CD14-positive monocyte (primary cell): ENCODE data around the gene PLEKHG4. TPM values are rescaled to one million over a fixed set of nuclear protein-coding genes. Genes with fewer than 3 reads are reported as not detected.
A peak's percentile ranks its signal among the peaks of the same experiment; 100 is the strongest.

Experiments
- DNase-seq, 3 donors: peaks; one replicate each; pipeline ENCODE4 v3.0.0-alpha.2; 2011 to 2022
- H2AFZ ChIP-seq: 2 replicates; pipeline ENCODE4 v1.6.0; 2012; ENCODE audit warnings: mild to moderate bottlenecking, low read depth, low read length, inconsistent platforms; ENCODE audit not compliant: insufficient read depth, poor library complexity, severe bottlenecking
- H3K27ac ChIP-seq, 2 donors: 1 replicate in 1 of 2; 2 replicates in 1 of 2; pipeline ENCODE4 v1.5.1; 2012 to 2013; ENCODE audit warnings: low read length in 2 of 2, control low read depth in 1 of 2, inconsistent platforms in 1 of 2, low read depth in 1 of 2, mild to moderate bottlenecking in 1 of 2
- H3K27me3 ChIP-seq, 2 donors: one replicate each; pipeline versions ENCODE4 v1.6.0 to v1.6.1; 2011 to 2013; ENCODE audit warnings: low read length in 2 of 2; ENCODE audit not compliant: control insufficient read depth in 2 of 2, insufficient read depth in 2 of 2
- H3K36me3 ChIP-seq, 2 donors: replicated peaks in 1 of 2; 1 replicate in 1 of 2; 2 replicates in 1 of 2; pipeline versions ENCODE4 v1.5.1 to v1.6.1; 2012 to 2013; ENCODE audit warnings: low read length in 2 of 2, control low read depth in 1 of 2, inconsistent platforms in 1 of 2, mild to moderate bottlenecking in 1 of 2; ENCODE audit not compliant: insufficient read depth in 2 of 2, control insufficient read depth in 1 of 2
- H3K4me1 ChIP-seq, 2 donors: 1 replicate in 1 of 2; 2 replicates in 1 of 2; pipeline versions ENCODE4 v1.5.1 to v1.6.1; 2012 to 2013; ENCODE audit warnings: low read length in 2 of 2, control low read depth in 1 of 2, inconsistent platforms in 1 of 2, mild to moderate bottlenecking in 1 of 2, moderate library complexity in 1 of 2; ENCODE audit not compliant: insufficient read depth in 2 of 2, control insufficient read depth in 1 of 2
- H3K4me2 ChIP-seq: replicated peaks from 2 replicates; pipeline ENCODE3; 2012; ENCODE audit warnings: low read length, moderate library complexity, mild to moderate bottlenecking; ENCODE audit not compliant: poor library complexity, severe bottlenecking; ENCODE audit errors: extremely low read depth
- H3K4me3 ChIP-seq, 3 experiments: fragments of 200-600 bp in 1 of 3; sonication (generic) in 1 of 3; replicated peaks in 1 of 3; 1 replicate in 2 of 3; 2 replicates in 1 of 3; pipeline ENCODE4 v1.5.1; 2011 to 2013; ENCODE audit warnings: low read length in 3 of 3, mild to moderate bottlenecking in 3 of 3, control low read depth in 2 of 3, low read depth in 2 of 3, inconsistent platforms in 1 of 3, moderate library complexity in 1 of 3
- H3K79me2 ChIP-seq: 2 replicates; pipeline ENCODE4 v1.6.0; 2012; ENCODE audit warnings: mild to moderate bottlenecking, control low read depth, inconsistent platforms, low read length, moderate library complexity; ENCODE audit not compliant: insufficient read depth
- H3K9ac ChIP-seq: 2 replicates; pipeline ENCODE4 v1.6.0; 2017; ENCODE audit warnings: low read length, mild to moderate bottlenecking; ENCODE audit not compliant: insufficient read depth, poor library complexity, severe bottlenecking
- H3K9me3 ChIP-seq, 2 donors: replicated peaks in 1 of 2; 1 replicate in 1 of 2; 2 replicates in 1 of 2; pipeline versions ENCODE4 v1.5.1 to v1.6.1; 2012 to 2013; ENCODE audit warnings: low read length in 2 of 2, control low read depth in 1 of 2; ENCODE audit not compliant: control insufficient read depth in 1 of 2, insufficient read depth in 1 of 2
- H4K20me1 ChIP-seq: 2 replicates; pipeline ENCODE4 v1.6.0; 2012; ENCODE audit warnings: mild to moderate bottlenecking, low read length, control low read depth, moderate library complexity; ENCODE audit not compliant: insufficient read depth
- H3K27ac Mint-ChIP-seq, 7 donors: one replicate each; pipeline ENCODE4 v1.8.0; 2020; ENCODE audit warnings: mild to moderate bottlenecking in 7 of 7, mixed read lengths in 7 of 7, moderate library complexity in 6 of 7, inconsistent platforms in 2 of 7
- H3K27me3 Mint-ChIP-seq, 3 donors: one replicate each; pipeline ENCODE4 v1.8.0; 2021 to 2022; ENCODE audit warnings: low read depth in 3 of 3, mild to moderate bottlenecking in 3 of 3, mixed read lengths in 3 of 3, moderate library complexity in 3 of 3, inconsistent platforms in 1 of 3
- H3K36me3 Mint-ChIP-seq, 2 donors: one replicate each; pipeline ENCODE4 v1.8.0; 2020; ENCODE audit warnings: mixed read lengths in 2 of 2, inconsistent platforms in 1 of 2, mild to moderate bottlenecking in 1 of 2
- H3K4me1 Mint-ChIP-seq: one replicate; pipeline ENCODE4 v1.8.0; 2020; ENCODE audit warnings: mild to moderate bottlenecking, mixed read lengths
- H3K4me3 Mint-ChIP-seq, 2 donors: one replicate each; pipeline ENCODE4 v1.8.0; 2020; ENCODE audit warnings: mild to moderate bottlenecking in 2 of 2, mixed read lengths in 2 of 2, moderate library complexity in 1 of 2
- H3K9me3 Mint-ChIP-seq, 7 donors: one replicate each; pipeline ENCODE4 v1.8.0; 2020 to 2022; ENCODE audit warnings: mixed read lengths in 7 of 7, mild to moderate bottlenecking in 6 of 7, moderate library complexity in 6 of 7, inconsistent platforms in 2 of 7
- CTCF ChIP-seq: fragments of 200-600 bp; IDR thresholded peaks from one replicate; pipeline ENCODE4 v1.8.0; 2022; ENCODE audit warnings: antibody characterized with exemption, mild to moderate bottlenecking
- WGBS: methylation state at CpG from one replicate; pipeline ENCODE4 v1.1.5; 2013; ENCODE audit warnings: missing lambda C conversion rate; ENCODE audit not compliant: insufficient coverage; 5-methylcytosine and 5-hydroxymethylcytosine counted together
- intact Hi-C, 2 donors: fragments of 100-400 bp; cut with micrococcal nuclease; formaldehyde crosslinking; loops; one replicate each; pipeline versions ENCODE4 v1.15.0 to v1.15.1; 2023
- polyA plus RNA-seq, 3 donors: library from polyadenylated mRNA; depleted of rRNA in 1 of 3; unstranded in 2 of 3; stranded (reverse) in 1 of 3; fragments of 300-500 nt in 2 of 3; fragments of >200 nt in 1 of 3; fragmentation: Illumina TruSeq in 2 of 3; gene quantifications; 1 replicate in 2 of 3; 2 replicates in 1 of 3; pipeline ENCODE4 v1.2.3, GENCODE V29; 2012 to 2021

PLEKHG4 gene
- polyA plus RNA-seq, 3 donors, result 0.79 to 3.2 (median 3.0) TPM

GRCh38 chr16:67265834-67266233 is 13.5 kb upstream of the PLEKHG4 start:
- no peaks in the 10 kb centered on the region for H3K9me3 ChIP-seq
- H2AFZ ChIP-seq, result no peak overlapping the region
- no peaks in the 10 kb centered on the region for H3K79me2 ChIP-seq
- Mint-ChIP-seq H3K4me1 (peaks cover 4% of the 10 kb centered on the region), H3K27ac (peak overlapping the region in 1 of 7 donors; percentile 26), H3K36me3 (no peaks in the 10 kb centered on the region), H3K27me3 (peaks cover 2 to 18% (median 7%) of the 10 kb centered on the region in 3 donors), H3K9me3 (peaks cover 0 to 2% (median 0%) of the 10 kb centered on the region in 7 donors), H3K4me3 (no peak overlapping the region)
- H3K4me2 ChIP-seq, result no peak overlapping the region
- H3K4me1 ChIP-seq, result no peaks in the 10 kb centered on the region
- 44% methylated on average over 3 of the region's 8 CpGs for WGBS
- intact Hi-C loops, result no loop called here
- H4K20me1 ChIP-seq, result no peaks in the 10 kb centered on the region
- H3K36me3 ChIP-seq, result no peaks in the 10 kb centered on the region
- TF ChIP-seq CTCF, result no peak
- no peak for DNase-seq
- no peak overlapping the region for H3K4me3 ChIP-seq
- no peak overlapping the region for H3K9ac ChIP-seq
- H3K27me3 ChIP-seq, result no peaks in the 10 kb centered on the region
- no peak overlapping the region for H3K27ac ChIP-seq

DNA sequence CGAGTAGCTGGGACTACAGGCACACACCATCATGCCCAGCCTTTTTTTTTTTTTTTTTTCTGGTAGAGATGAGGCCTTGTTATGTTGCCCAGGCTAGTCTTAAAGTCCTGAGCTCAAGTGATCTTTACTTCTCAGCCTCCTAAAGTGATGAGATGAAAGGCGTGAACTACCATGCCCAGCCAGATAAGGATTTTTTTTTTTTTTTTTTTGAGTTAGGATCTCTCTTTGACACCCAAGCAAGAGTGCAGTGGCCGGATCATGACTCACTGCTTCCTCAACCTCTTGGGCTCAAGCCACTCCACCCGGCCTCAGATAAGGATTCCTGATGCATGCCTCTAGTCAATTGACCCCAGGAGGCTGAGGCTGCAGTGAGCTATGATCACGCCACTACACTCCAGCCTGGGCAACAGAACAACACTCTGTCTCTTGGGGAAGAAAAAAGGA is 11.2 kb upstream of the PLEKHG4 start:
- intact Hi-C loops, result no loop called here
- Histone ChIP-seq H3K9me3 (no peaks in the 10 kb centered on the region), H3K9ac (no peak overlapping the region), H2AFZ (no peak overlapping the region), H3K4me3 (no peak overlapping the region), H3K4me2 (no peak overlapping the region), H3K4me1 (no peaks in the 10 kb centered on the region), H3K27ac (no peak overlapping the region), H4K20me1 (no peaks in the 10 kb centered on the region), H3K27me3 (no peaks in the 10 kb centered on the region), H3K36me3 (no peaks in the 10 kb centered on the region), H3K79me2 (no peaks in the 10 kb centered on the region)
- Mint-ChIP-seq H3K9me3 (peaks cover 0 to 2% (median 0%) of the 10 kb centered on the region in 7 donors), H3K36me3 (peaks cover 0 to 4% of the 10 kb centered on the region in 2 donors), H3K27me3 (peaks cover 2 to 20% (median 10%) of the 10 kb centered on the region in 3 donors), H3K4me1 (peaks cover 3% of the 10 kb centered on the region), H3K4me3 (no peak overlapping the region), H3K27ac (peak overlapping the region in 1 of 7 donors; percentile 45)
- no peak for DNase-seq
- no peak for TF ChIP-seq CTCF
- WGBS, result no CpG with 5 or more reads among the region's 5 CpGs
